Fibroblast of lung (primary cell): Measurements from ENCODE around the gene NKAIN2. TPM values are rescaled to one million over a fixed set of nuclear protein-coding genes. Genes with fewer than 3 reads are reported as not detected.

Experiments used
- DNase-seq, 2 donors: peaks; one replicate each; pipeline versions ENCODE4 v3.0.0 to v3.0.0-alpha.2; 2010; ENCODE audit warnings: low read depth in 2 of 2
- H2AFZ ChIP-seq: 2 replicates; pipeline ENCODE4 v1.5.1; 2012; ENCODE audit warnings: low read length, control low read depth, inconsistent platforms
- H3K27ac ChIP-seq: 2 replicates; pipeline ENCODE4 v1.5.1; 2011; ENCODE audit warnings: low read length, control low read depth; ENCODE audit not compliant: insufficient read depth
- H3K27me3 ChIP-seq: 2 replicates; pipeline ENCODE4 v1.5.1; 2011; ENCODE audit warnings: mild to moderate bottlenecking, low read length; ENCODE audit not compliant: control insufficient read depth, insufficient read depth
- H3K36me3 ChIP-seq: 2 replicates; pipeline ENCODE4 v1.5.1; 2011; ENCODE audit warnings: low read length; ENCODE audit not compliant: control insufficient read depth, insufficient read depth
- H3K4me1 ChIP-seq: 2 replicates; pipeline ENCODE4 v1.5.1; 2011; ENCODE audit warnings: low read length; ENCODE audit not compliant: control insufficient read depth, insufficient read depth; ENCODE audit errors: extremely low read depth
- H3K4me2 ChIP-seq: 2 replicates; pipeline ENCODE4 v1.5.1; 2011; ENCODE audit warnings: low read length, control low read depth; ENCODE audit not compliant: insufficient read depth; ENCODE audit errors: extremely low read depth
- H3K4me3 ChIP-seq, 4 experiments: fragments of 200-600 bp in 1 of 4; sonication (generic) in 1 of 4; replicated peaks in 1 of 4; 2 replicates each; pipeline ENCODE4 v1.5.1; 2011 to 2016; ENCODE audit warnings: low read length in 4 of 4, low read depth in 3 of 4, mild to moderate bottlenecking in 3 of 4, control low read depth in 2 of 4, inconsistent platforms in 1 of 4, mixed read lengths in 1 of 4; ENCODE audit not compliant: insufficient read depth in 1 of 4; ENCODE audit errors: control extremely low read depth in 1 of 4
- H3K79me2 ChIP-seq: 2 replicates; pipeline ENCODE4 v1.5.1; 2012; ENCODE audit warnings: mild to moderate bottlenecking, low read length, inconsistent platforms; ENCODE audit not compliant: control insufficient read depth, insufficient read depth
- H3K9ac ChIP-seq: 2 replicates; pipeline ENCODE4 v1.5.1; 2011; ENCODE audit warnings: mild to moderate bottlenecking, low read length, control low read depth; ENCODE audit not compliant: insufficient read depth
- H3K9me3 ChIP-seq: 2 replicates; pipeline ENCODE4 v1.5.1; 2012; ENCODE audit warnings: low read depth, low read length; ENCODE audit not compliant: control insufficient read depth, insufficient read depth
- H4K20me1 ChIP-seq: 2 replicates; pipeline ENCODE4 v1.5.1; 2011; ENCODE audit warnings: low read length; ENCODE audit not compliant: control insufficient read depth, insufficient read depth; ENCODE audit errors: extremely low read depth
- CTCF ChIP-seq, 2 donors: IDR thresholded peaks in 1 of 2; conservative IDR thresholded peaks in 1 of 2; 1 replicate in 1 of 2; 2 replicates in 1 of 2; pipeline ENCODE4 v1.5.1; 2011 to 2012; ENCODE audit warnings: low read length in 2 of 2, control low read depth in 1 of 2, inconsistent platforms in 1 of 2, low read depth in 1 of 2, mild to moderate bottlenecking in 1 of 2
- EZH2 ChIP-seq: IDR thresholded peaks from 2 replicates; pipeline ENCODE4 v1.5.1; 2012; ENCODE audit warnings: low read length, control low read depth, mild to moderate bottlenecking; ENCODE audit errors: missing control alignments
- polyA plus RNA-seq, 2 donors: library from polyadenylated mRNA; depleted of rRNA in 1 of 2; stranded (reverse) in 1 of 2; unstranded in 1 of 2; fragments of >200 nt; gene quantifications; 2 replicates each; pipeline ENCODE4 v1.2.1, GENCODE V29; 2011 to 2012; ENCODE audit warnings: missing spikeins in 1 of 2
- total RNA-seq: library from RNA; depleted of rRNA; stranded (reverse); fragments of >200 nt; gene quantifications from 2 replicates; pipeline ENCODE4 v1.2.1, GENCODE V29; 2014

Gene NKAIN2
- total and polyA plus RNA-seq, 2 donors (not counting 1 experiment from before 2014, with no cell fraction given): not detected

- Histone ChIP-seq H3K4me1 (no peaks in the 10 kb centered on the region), H3K79me2 (no peaks in the 10 kb centered on the region), H3K27ac (no peak overlapping the region), H4K20me1 (no peaks in the 10 kb centered on the region), H3K36me3 (no peaks in the 10 kb centered on the region), H3K4me2 (no peak overlapping the region), H3K9me3 (no peaks in the 10 kb centered on the region), H2AFZ (no peak overlapping the region), H3K9ac (no peak overlapping the region), H3K27me3 (no peaks in the 10 kb centered on the region), H3K4me3 (no peak overlapping the region)
- TF ChIP-seq EZH2: no peak
- no peak for TF ChIP-seq CTCF (conservative IDR thresholded peaks at IDR 0.05 in 1 of 2, IDR thresholded peaks at IDR 0.05 in 1 of 2; ENCODE audit: low read depth in 1 of 2, low read length in 2 of 2)
- peak in 1 of 2 donors; percentile 72 for DNase-seq
Measured at GRCh38 chr6:124482071-124482491, 678.4 kb downstream of the NKAIN2 start.

- Histone ChIP-seq H3K79me2 (no peaks in the 10 kb centered on the region), H3K27me3 (no peaks in the 10 kb centered on the region), H3K9ac (no peak overlapping the region), H4K20me1 (no peaks in the 10 kb centered on the region), H2AFZ (no peak overlapping the region), H3K4me2 (no peak overlapping the region), H3K4me3 (no peak overlapping the region), H3K4me1 (no peaks in the 10 kb centered on the region), H3K27ac (no peak overlapping the region), H3K36me3 (no peaks in the 10 kb centered on the region), H3K9me3 (no peaks in the 10 kb centered on the region)
- peak; percentile 57 to 91 for DNase-seq
- no peak for TF ChIP-seq EZH2
- no peak for TF ChIP-seq CTCF (conservative IDR thresholded peaks at IDR 0.05 in 1 of 2, IDR thresholded peaks at IDR 0.05 in 1 of 2; ENCODE audit: low read depth in 1 of 2, low read length in 2 of 2)
Measured at GRCh38 chr6:124487623-124488431, 684.2 kb downstream of the NKAIN2 start.

GRCh38 chr6:124490122-124490521, 686.5 kb downstream of the NKAIN2 start:
- H3K79me2 ChIP-seq: no peaks in the 10 kb centered on the region
- no peaks in the 10 kb centered on the region for H3K36me3 ChIP-seq
- peak in 1 of 2 donors; percentile 56 for DNase-seq
- no peaks in the 10 kb centered on the region for H3K9me3 ChIP-seq
- no peaks in the 10 kb centered on the region for H4K20me1 ChIP-seq
- H3K9ac ChIP-seq: no peak overlapping the region
- no peaks in the 10 kb centered on the region for H3K27me3 ChIP-seq
- H3K4me1 ChIP-seq: no peaks in the 10 kb centered on the region
- TF ChIP-seq EZH2 (no peak), CTCF (conservative IDR thresholded peaks at IDR 0.05 in 1 of 2, IDR thresholded peaks at IDR 0.05 in 1 of 2; ENCODE audit: low read depth in 1 of 2, low read length in 2 of 2) (no peak)
- H3K27ac ChIP-seq: no peak overlapping the region
- no peak overlapping the region for H3K4me2 ChIP-seq
- H3K4me3 ChIP-seq: no peak overlapping the region
- no peak overlapping the region for H2AFZ ChIP-seq
